Measurements from ENCODE around the gene ONECUT3. TPM values are rescaled to one million over a fixed set of nuclear protein-coding genes. Genes with fewer than 3 reads are reported as not detected.
A peak's percentile ranks its signal among the peaks of the same experiment; 100 is the strongest.

Gene ONECUT3
- total RNA-seq, 2 donors from 2014 or later = 0.05 TPM; not detected in 1

DNA sequence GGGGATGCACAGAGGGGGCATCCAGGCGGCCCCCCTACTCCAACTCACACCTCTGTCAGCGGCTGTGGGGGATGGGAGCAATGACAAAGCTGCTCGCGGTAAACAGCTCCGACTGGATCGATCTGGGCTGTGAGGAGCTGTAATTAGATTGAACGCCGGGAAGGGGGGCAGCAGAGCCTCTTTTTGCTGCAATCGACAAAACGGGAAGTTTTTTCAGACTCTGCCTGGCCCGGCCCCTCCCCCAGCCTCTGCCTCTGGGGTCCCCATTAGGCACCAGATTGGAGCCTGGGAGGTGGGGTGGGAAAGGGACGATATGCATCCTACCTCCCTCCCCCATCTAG, 16.3 kb downstream of the ONECUT3 start:
- Histone ChIP-seq H3K27me3 (peaks cover 47% of the 10 kb centered on the region), H3K4me3 (no peak overlapping the region), H3K9ac (ENCODE audit: low read depth in 2 of 2, low read length in 2 of 2) (no peak overlapping the region), H3K36me3 (no peaks in the 10 kb centered on the region), H3K4me1 (no peaks in the 10 kb centered on the region), H3K27ac (no peak overlapping the region), H3K9me3 (no peaks in the 10 kb centered on the region)
- DNase-seq = no peak
- intact Hi-C loops (cut with DNase I) = loop anchor here (5.0 kb wide), 1 partner anchor 97 kb away; no protein-coding TSS in a partner anchor
- TF ChIP-seq CTCF (IDR thresholded peaks at IDR 0.05) = no peak

GRCh38 chr19:1770866-1771576, 17.7 kb downstream of the ONECUT3 start:
- peaks cover 48% of the 10 kb centered on the region for H3K27me3 ChIP-seq
- intact Hi-C loops (cut with DNase I) = no loop called here
- no peaks in the 10 kb centered on the region for H3K4me1 ChIP-seq
- no peaks in the 10 kb centered on the region for H3K9me3 ChIP-seq
- H3K36me3 ChIP-seq = no peaks in the 10 kb centered on the region
- no peak for DNase-seq
- H3K4me3 ChIP-seq = no peak overlapping the region
- TF ChIP-seq CTCF (IDR thresholded peaks at IDR 0.05) = no peak
- no peak overlapping the region for H3K27ac ChIP-seq
- no peak overlapping the region for H3K9ac ChIP-seq (ENCODE audit: low read depth in 2 of 2, low read length in 2 of 2)

- no peak for DNase-seq
- Histone ChIP-seq H3K27me3 (peaks cover 43% of the 10 kb centered on the region), H3K4me3 (no peak overlapping the region), H3K4me1 (no peaks in the 10 kb centered on the region), H3K27ac (no peak overlapping the region), H3K9ac (ENCODE audit: low read depth in 2 of 2, low read length in 2 of 2) (no peak overlapping the region), H3K9me3 (no peaks in the 10 kb centered on the region), H3K36me3 (no peaks in the 10 kb centered on the region)
- no peak for TF ChIP-seq CTCF (IDR thresholded peaks at IDR 0.05)
- intact Hi-C loops (cut with DNase I) = no loop called here
These were observed 19.9 kb downstream of the ONECUT3 start for GRCh38 chr19:1773184-1773583.

DNA sequence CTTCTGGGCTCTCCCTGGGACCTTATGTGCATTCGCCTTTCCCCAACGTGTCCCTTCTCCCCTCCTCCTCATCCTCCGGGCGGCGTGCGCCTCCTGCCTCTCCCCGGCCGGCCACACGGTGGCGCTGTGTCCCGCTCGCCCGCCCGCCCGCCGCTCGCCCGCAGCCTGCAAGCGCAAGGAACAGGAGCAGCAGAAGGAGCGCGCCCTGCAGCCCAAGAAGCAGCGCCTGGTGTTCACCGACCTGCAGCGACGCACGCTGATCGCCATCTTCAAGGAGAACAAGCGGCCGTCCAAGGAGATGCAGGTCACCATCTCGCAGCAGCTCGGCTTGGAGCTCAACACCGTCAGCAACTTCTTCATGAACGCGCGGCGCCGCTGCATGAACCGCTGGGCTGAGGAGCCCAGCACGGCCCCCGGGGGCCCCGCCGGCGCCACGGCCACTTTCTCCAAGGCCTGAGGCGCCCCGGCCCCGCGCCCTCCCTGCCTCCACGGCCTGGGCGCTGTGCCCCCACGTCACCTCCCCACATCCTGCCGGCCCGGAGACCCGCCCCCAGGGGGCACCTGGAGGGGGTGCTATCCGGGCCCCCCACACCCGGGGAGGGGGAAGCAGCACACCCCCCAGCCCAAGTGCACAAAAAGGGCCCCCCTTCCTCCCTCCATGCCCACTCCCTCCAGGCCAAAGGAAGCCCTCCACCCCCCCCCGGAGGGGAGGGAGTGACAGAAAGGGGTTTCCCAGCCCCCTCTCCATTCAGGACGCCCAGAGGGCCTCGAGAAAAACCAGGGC, 21.9 kb downstream of the ONECUT3 start:
- Histone ChIP-seq H3K4me3 (no peak overlapping the region), H3K9ac (ENCODE audit: low read depth in 2 of 2, low read length in 2 of 2) (no peak overlapping the region), H3K27ac (no peak overlapping the region), H3K4me1 (no peaks in the 10 kb centered on the region), H3K27me3 (peaks cover 52% of the 10 kb centered on the region), H3K9me3 (no peaks in the 10 kb centered on the region), H3K36me3 (no peaks in the 10 kb centered on the region)
- intact Hi-C loops (cut with DNase I) = no loop called here
- TF ChIP-seq CTCF (IDR thresholded peaks at IDR 0.05) = peak; percentile 21
- no peak for DNase-seq

GRCh38 chr19:1775951-1776605, 22.8 kb downstream of the ONECUT3 start:
- H3K9me3 ChIP-seq = no peaks in the 10 kb centered on the region
- DNase-seq = no peak
- H3K27me3 ChIP-seq = peaks cover 57% of the 10 kb centered on the region
- intact Hi-C loops (cut with DNase I) = no loop called here
- no peak overlapping the region for H3K27ac ChIP-seq
- no peaks in the 10 kb centered on the region for H3K4me1 ChIP-seq
- H3K9ac ChIP-seq (ENCODE audit: low read depth in 2 of 2, low read length in 2 of 2) = no peak overlapping the region
- H3K4me3 ChIP-seq = no peak overlapping the region
- no peaks in the 10 kb centered on the region for H3K36me3 ChIP-seq
- TF ChIP-seq CTCF (IDR thresholded peaks at IDR 0.05) = no peak
